NB4 (cell line): ENCODE measurements around the gene GRID2.

Experiments
- POLR2A ChIP-seq: IDR thresholded peaks from 2 replicates; pipeline ENCODE4 v1.6.1; 2011; ENCODE audit warnings: mild to moderate bottlenecking; ENCODE audit not compliant: insufficient read length; ENCODE audit errors: extremely low read depth
- TF ChIP-seq, protein P1 (sequence below): IDR thresholded peaks from one replicate; pipeline ENCODE4 v1.5.1; 2012; ENCODE audit warnings: low read depth, low read length

DNA sequence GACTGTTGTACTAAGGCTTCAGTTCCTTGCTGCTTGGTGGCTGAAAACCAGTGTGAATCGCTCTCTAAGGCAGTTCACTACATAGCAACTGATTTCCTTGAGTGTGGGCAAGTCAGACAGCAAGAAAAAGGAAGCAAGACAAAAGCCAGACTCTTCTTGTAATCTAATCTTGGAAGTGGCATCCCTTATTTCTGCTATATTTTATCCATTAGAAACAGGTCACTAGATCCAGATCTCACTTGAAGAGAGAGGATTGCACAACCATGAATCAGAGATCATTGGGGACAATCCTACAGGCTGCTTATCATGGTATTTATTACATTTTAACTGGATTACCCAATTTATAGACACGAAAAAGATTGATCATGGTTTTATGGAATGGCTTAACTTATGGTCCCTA, 684.5 kb downstream of the GRID2 start:
- TF ChIP-seq, protein P1, sequence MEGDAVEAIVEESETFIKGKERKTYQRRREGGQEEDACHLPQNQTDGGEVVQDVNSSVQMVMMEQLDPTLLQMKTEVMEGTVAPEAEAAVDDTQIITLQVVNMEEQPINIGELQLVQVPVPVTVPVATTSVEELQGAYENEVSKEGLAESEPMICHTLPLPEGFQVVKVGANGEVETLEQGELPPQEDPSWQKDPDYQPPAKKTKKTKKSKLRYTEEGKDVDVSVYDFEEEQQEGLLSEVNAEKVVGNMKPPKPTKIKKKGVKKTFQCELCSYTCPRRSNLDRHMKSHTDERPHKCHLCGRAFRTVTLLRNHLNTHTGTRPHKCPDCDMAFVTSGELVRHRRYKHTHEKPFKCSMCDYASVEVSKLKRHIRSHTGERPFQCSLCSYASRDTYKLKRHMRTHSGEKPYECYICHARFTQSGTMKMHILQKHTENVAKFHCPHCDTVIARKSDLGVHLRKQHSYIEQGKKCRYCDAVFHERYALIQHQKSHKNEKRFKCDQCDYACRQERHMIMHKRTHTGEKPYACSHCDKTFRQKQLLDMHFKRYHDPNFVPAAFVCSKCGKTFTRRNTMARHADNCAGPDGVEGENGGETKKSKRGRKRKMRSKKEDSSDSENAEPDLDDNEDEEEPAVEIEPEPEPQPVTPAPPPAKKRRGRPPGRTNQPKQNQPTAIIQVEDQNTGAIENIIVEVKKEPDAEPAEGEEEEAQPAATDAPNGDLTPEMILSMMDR, result no peak
- no peak for TF ChIP-seq POLR2A
